HG03095 (cell line): ENCODE results near the gene NDC1.
"Not testable (repeated sequence)": the region's sequence is repeated elsewhere in the genome, so short reads cannot be mapped to it uniquely, and the experiment has no call there.

ENCODE experiments used
- ATAC-seq: cut with Tn5 transposase; IDR thresholded peaks from one replicate; pipeline ENCODE4 v1.9.1; 2021; ENCODE audit warnings: moderate library complexity; ENCODE audit not compliant: unreplicated experiment

NDC1 gene

GRCh38 chr1:53837924-53838653 lies at the start of gene NDC1:
NDC1 (minus strand) TSS chr1:53838296; CDS start chr1:53838261, 35 bp downstream.
- ATAC-seq, result peak; percentile 83

- ATAC-seq, result not testable (repeated sequence)
Measured at GRCh38 chr1:53883600-53883999, 45.5 kb upstream of the NDC1 start.

GRCh38 chr1:53881853-53882252 lies 43.8 kb upstream of the NDC1 start:
- not testable (repeated sequence) for ATAC-seq

- no peak for ATAC-seq
Measured at GRCh38 chr1:53878492-53879105, 40.5 kb upstream of the NDC1 start.

- not testable (repeated sequence) for ATAC-seq
Measured at GRCh38 chr1:53875150-53875549, 37.1 kb upstream of the NDC1 start.

- no peak for ATAC-seq
Measured at GRCh38 chr1:53871773-53872484, 33.8 kb upstream of the NDC1 start.

GRCh38 chr1:53871221-53871620 lies 33.1 kb upstream of the NDC1 start:
- no peak for ATAC-seq

- ATAC-seq, result no peak
Measured at GRCh38 chr1:53869454-53870117, 31.5 kb upstream of the NDC1 start.

- no peak for ATAC-seq
Measured at GRCh38 chr1:53868565-53868964, 30.5 kb upstream of the NDC1 start.

- ATAC-seq, result no peak
Measured at GRCh38 chr1:53862507-53862906, 24.4 kb upstream of the NDC1 start.

GRCh38 chr1:53860967-53861411 lies 22.9 kb upstream of the NDC1 start:
- no peak for ATAC-seq

- ATAC-seq, result no peak
Measured at GRCh38 chr1:53851571-53852285, 13.6 kb upstream of the NDC1 start.

- no peak for ATAC-seq
Measured at GRCh38 chr1:53850082-53850673, 12.1 kb upstream of the NDC1 start.

GRCh38 chr1:53847980-53848379 lies 9.9 kb upstream of the NDC1 start:
- ATAC-seq, result no peak

GRCh38 chr1:53842347-53842746 lies 4.3 kb upstream of the NDC1 start:
- no peak for ATAC-seq

GRCh38 chr1:53838654-53838974 lies 518 bp upstream of the NDC1 start:
- no peak for ATAC-seq

- ATAC-seq, result no peak
Measured at GRCh38 chr1:53837646-53837923, 511 bp downstream of the NDC1 start.

- no peak for ATAC-seq
Measured at GRCh38 chr1:53835491-53835890, 2.6 kb downstream of the NDC1 start.

GRCh38 chr1:53834776-53835175 lies 3.3 kb downstream of the NDC1 start:
- no peak for ATAC-seq

GRCh38 chr1:53833393-53833792 lies 4.7 kb downstream of the NDC1 start:
- no peak for ATAC-seq

GRCh38 chr1:53826367-53826766 lies 11.7 kb downstream of the NDC1 start:
- ATAC-seq, result no peak
